Activated CD8-positive, alpha-beta T cell treated with anti-CD3 and anti-CD28 coated beads, Interleukin-2, amount 10 ng/mL, durations not matched to agents 7 days and 5 days (primary cell): ENCODE measurements around the gene KHDC3L. TPM values are rescaled to one million over a fixed set of nuclear protein-coding genes. Genes with fewer than 3 reads are reported as not detected.

Experiments
- ATAC-seq: fragments of 150-1000 bp; cut with Tn5 transposase; one replicate; pipeline ENCODE4 v1.10.0; 2021; ENCODE audit warnings: moderate library complexity
- CTCF ChIA-PET: fragments of 350-600 bp; sonication (Branson Sonifier 250); formaldehyde crosslinking; loops from one replicate; lab custom pipeline; 2021; ENCODE audit warnings: antibody characterized with exemption; lab: Charles Lee
- POLR2A ChIA-PET: fragments of 350-600 bp; sonication (Branson Sonifier 250); formaldehyde crosslinking; loops from one replicate; lab custom pipeline; 2021; ENCODE audit warnings: antibody characterized with exemption; lab: Charles Lee
- DNase-seq: peaks from one replicate; pipeline ENCODE4 v3.0.0-alpha.2; 2020
- H3K27ac Mint-ChIP-seq: one replicate; pipeline ENCODE4 v1.8.0; 2021; ENCODE audit warnings: mild to moderate bottlenecking, mixed read lengths
- H3K27me3 Mint-ChIP-seq: one replicate; pipeline ENCODE4 v1.8.0; 2021; ENCODE audit warnings: low read depth, mixed read lengths
- H3K36me3 Mint-ChIP-seq: one replicate; pipeline ENCODE4 v1.8.0; 2021; ENCODE audit warnings: low read depth, mixed read lengths
- H3K4me1 Mint-ChIP-seq: one replicate; pipeline ENCODE4 v1.8.0; 2021; ENCODE audit warnings: low read depth, mixed read lengths
- H3K4me3 Mint-ChIP-seq: one replicate; pipeline ENCODE4 v1.8.0; 2021; ENCODE audit warnings: mild to moderate bottlenecking, mixed read lengths
- H3K9me3 Mint-ChIP-seq: one replicate; pipeline ENCODE4 v1.8.0; 2022; ENCODE audit warnings: mixed read lengths; ENCODE audit not compliant: insufficient read depth
- total RNA-seq, 2 experiments: library from RNA; stranded (reverse); gene quantifications; one replicate each; pipeline ENCODE4 v1.2.3, GENCODE V29; 2021

Gene KHDC3L, protein sequence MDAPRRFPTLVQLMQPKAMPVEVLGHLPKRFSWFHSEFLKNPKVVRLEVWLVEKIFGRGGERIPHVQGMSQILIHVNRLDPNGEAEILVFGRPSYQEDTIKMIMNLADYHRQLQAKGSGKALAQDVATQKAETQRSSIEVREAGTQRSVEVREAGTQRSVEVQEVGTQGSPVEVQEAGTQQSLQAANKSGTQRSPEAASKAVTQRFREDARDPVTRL
- not detected for total RNA-seq

- DNase-seq (no peak), ATAC-seq (no peak)
- Mint-ChIP-seq H3K27ac (no peak within 1 kb of the TSS), H3K4me3 (no peak within 1 kb of the TSS), H3K36me3 (no peaks in the 10 kb centered on the region), H3K4me1 (no peaks in the 10 kb centered on the region), H3K9me3 (no peaks in the 10 kb centered on the region), H3K27me3 (peaks cover 8% of the 10 kb centered on the region)
- ChIA-PET POLR2A (no interaction called here), CTCF (no interaction called here)
Observed at GRCh38 chr6:73362358-73362757, at the start of gene KHDC3L. TSS of gene KHDC3L (plus strand) at chr6:73362658. CDS start at chr6:73362730, 72 bp downstream.

DNA sequence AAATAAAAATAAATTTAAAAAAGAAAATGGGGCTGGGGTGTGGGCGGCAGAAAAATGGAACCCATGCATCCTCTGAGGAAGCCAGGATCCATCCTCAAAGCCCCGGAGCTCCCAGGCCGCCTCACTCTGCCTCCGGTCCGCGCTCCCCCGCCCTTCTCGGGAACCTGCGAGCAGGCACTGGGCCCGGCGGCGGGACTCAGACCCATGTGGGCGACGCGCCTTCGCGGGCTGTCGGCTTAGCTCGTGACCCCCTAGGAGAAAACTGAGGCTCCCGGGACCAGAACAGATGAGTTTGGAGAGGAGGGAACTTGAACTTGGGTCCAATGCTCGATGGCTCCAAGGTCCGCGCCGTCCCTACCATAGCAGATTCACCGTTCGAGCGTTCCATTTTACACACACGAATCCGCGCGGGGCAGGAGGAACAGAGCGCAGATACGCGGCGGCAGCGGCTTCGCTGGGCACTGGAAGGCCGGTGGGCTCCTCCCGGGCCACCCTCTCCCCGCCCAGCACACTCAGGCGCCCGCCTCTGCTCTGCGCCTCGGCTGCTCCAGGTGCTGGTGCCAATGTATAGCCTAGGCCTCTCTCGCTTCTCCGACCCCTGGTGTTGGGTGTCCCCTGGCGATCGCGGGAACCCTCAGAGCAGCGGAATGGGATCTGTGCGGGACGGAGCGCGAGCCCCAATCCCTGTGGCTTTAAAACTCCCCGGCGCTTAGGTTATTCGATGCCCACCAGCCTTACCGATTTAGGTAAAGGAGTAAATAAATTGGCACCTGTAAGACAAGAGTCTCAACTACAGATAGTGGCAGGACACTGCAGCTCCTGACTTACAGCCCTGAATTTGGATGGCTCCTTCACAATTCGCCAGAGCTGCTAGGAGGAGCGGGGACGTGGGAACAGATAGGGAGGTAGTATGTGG, 47.6 kb upstream of the KHDC3L start:
- Mint-ChIP-seq H3K4me1 (peaks cover 16% of the 10 kb centered on the region), H3K9me3 (peaks cover 4% of the 10 kb centered on the region), H3K27ac (no peak overlapping the region), H3K27me3 (peaks cover 54% of the 10 kb centered on the region), H3K4me3 (no peak overlapping the region), H3K36me3 (peaks cover 7% of the 10 kb centered on the region)
- ChIA-PET POLR2A (no interaction called here), CTCF (interaction anchor here (1.5 to 2.9 kb wide), 2 partner anchors 12 to 74 kb away, joined by 5 to 10 read pairs; no protein-coding TSS in a partner anchor)
- ATAC-seq (peak; percentile 24), DNase-seq (no peak)

GRCh38 chr6:73323323-73323722, 39.1 kb upstream of the KHDC3L start:
- POLR2A ChIA-PET: interaction anchor here (0.5 kb wide), 1 partner anchor 60 kb away, joined by 3 read pairs; the partner anchor contains the start of gene KHDC1
- peaks cover under 1% of the 10 kb centered on the region for H3K27me3 Mint-ChIP-seq
- H3K4me1 Mint-ChIP-seq: no peaks in the 10 kb centered on the region
- no peaks in the 10 kb centered on the region for H3K36me3 Mint-ChIP-seq
- DNase-seq (no peak), ATAC-seq (no peak)
- H3K4me3 Mint-ChIP-seq: no peak overlapping the region
- H3K9me3 Mint-ChIP-seq: no peaks in the 10 kb centered on the region
- no peak overlapping the region for H3K27ac Mint-ChIP-seq
- CTCF ChIA-PET: interaction anchor here (1.2 kb wide), 1 partner anchor 707 kb away, joined by 3 read pairs; no protein-coding TSS in a partner anchor

DNA sequence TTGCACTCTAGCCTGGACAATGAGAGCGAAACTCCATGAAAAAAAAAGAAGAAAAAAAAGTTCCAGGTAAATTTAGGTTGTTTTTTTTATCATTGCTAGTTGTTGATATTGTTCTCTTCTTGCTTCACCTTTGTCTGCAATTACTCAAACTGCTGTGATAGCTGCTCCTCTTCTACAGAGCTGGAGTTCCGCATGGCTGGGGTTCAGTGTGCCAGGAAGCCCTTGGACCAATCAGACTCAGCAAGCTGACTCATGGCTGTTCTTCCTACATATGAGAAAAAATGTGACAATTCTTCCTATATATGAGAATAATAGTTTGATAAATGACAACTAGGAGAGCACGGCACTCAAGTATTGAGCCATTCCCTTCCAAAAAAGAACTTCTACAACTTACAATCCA, 36.8 kb upstream of the KHDC3L start:
- peaks cover 8% of the 10 kb centered on the region for H3K27me3 Mint-ChIP-seq
- ATAC-seq (no peak), DNase-seq (no peak)
- ChIA-PET CTCF (interaction anchor here (0.7 to 1.6 kb wide), 4 partner anchors 35 to 173 kb away, joined by 3 to 6 read pairs (median 4); no protein-coding TSS in a partner anchor), POLR2A (interaction anchor here (1.3 kb wide), 1 partner anchor 10 kb away, joined by 3 read pairs; no protein-coding TSS in a partner anchor)
- H3K9me3 Mint-ChIP-seq: no peaks in the 10 kb centered on the region
- H3K36me3 Mint-ChIP-seq: no peaks in the 10 kb centered on the region
- no peaks in the 10 kb centered on the region for H3K4me1 Mint-ChIP-seq
- H3K4me3 Mint-ChIP-seq: no peak overlapping the region
- H3K27ac Mint-ChIP-seq: no peak overlapping the region

DNA sequence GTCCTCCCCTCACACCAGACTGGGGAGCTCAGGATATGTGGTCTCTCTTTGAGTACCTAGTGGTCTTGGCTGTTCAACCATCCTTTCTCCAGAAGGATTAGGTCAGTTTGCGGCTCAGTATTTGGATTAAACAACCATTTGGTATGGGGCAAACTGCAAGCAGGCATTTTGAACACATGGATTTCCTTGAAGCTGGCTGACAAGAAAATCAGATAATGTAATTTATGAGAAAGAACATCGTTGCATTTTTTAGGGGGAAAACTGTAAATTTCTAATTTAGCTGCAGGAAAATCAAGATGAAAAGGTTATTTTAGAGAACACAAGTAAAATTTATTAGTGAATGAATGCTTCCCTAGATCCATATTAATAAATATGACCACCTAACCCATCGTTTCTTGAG, 33.7 kb upstream of the KHDC3L start:
- ATAC-seq (no peak), DNase-seq (no peak)
- Mint-ChIP-seq H3K27me3 (peaks cover 19% of the 10 kb centered on the region), H3K9me3 (no peaks in the 10 kb centered on the region), H3K4me3 (no peak overlapping the region), H3K4me1 (no peaks in the 10 kb centered on the region), H3K36me3 (no peaks in the 10 kb centered on the region), H3K27ac (no peak overlapping the region)
- POLR2A ChIA-PET: no interaction called here
- CTCF ChIA-PET: interaction anchor here (1.2 to 4.0 kb wide), 4 partner anchors 42 to 917 kb away, joined by 4 to 51 read pairs (median 12); no protein-coding TSS in a partner anchor

DNA sequence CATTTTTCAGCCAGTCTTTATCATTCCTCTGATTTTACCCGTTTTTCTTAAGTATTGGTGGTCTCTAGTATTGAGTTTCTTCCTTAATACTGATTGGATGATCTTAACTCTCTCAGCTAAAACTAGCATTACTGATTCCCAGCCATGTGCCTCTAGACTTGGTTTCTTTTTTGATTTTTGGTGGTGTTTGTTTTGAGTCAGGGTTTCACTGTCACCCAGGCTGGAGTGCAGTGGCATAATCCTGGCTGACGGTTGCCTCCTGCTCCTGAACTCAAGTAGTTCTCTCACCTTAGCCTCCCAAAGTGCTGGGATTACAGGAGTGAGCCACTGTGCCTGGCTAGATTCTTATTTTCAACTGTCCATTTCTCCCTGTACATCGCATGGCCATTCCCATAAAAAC, 33.3 kb upstream of the KHDC3L start:
- no peak for DNase-seq
- ChIA-PET POLR2A (no interaction called here), CTCF (interaction anchor here (0.7 to 4.0 kb wide), 5 partner anchors 43 to 917 kb away, joined by 3 to 51 read pairs (median 6); no protein-coding TSS in a partner anchor)
- no peak for ATAC-seq
- Mint-ChIP-seq H3K36me3 (no peaks in the 10 kb centered on the region), H3K9me3 (no peaks in the 10 kb centered on the region), H3K27ac (no peak overlapping the region), H3K4me1 (no peaks in the 10 kb centered on the region), H3K27me3 (peaks cover 19% of the 10 kb centered on the region), H3K4me3 (no peak overlapping the region)

- ChIA-PET POLR2A (no interaction called here), CTCF (no interaction called here)
- no peaks in the 10 kb centered on the region for H3K4me1 Mint-ChIP-seq
- no peaks in the 10 kb centered on the region for H3K36me3 Mint-ChIP-seq
- no peak for DNase-seq
- H3K9me3 Mint-ChIP-seq: no peaks in the 10 kb centered on the region
- ATAC-seq: no peak
- no peak overlapping the region for H3K27ac Mint-ChIP-seq
- peaks cover 6% of the 10 kb centered on the region for H3K27me3 Mint-ChIP-seq
- no peak overlapping the region for H3K4me3 Mint-ChIP-seq
Observed at GRCh38 chr6:73339340-73339739, 23.1 kb upstream of the KHDC3L start.

GRCh38 chr6:73340048-73340447, 22.4 kb upstream of the KHDC3L start:
- no peaks in the 10 kb centered on the region for H3K9me3 Mint-ChIP-seq
- ChIA-PET POLR2A (no interaction called here), CTCF (interaction anchor here (0.8 kb wide), 1 partner anchor 12 kb away, joined by 3 read pairs; no protein-coding TSS in a partner anchor)
- no peaks in the 10 kb centered on the region for H3K36me3 Mint-ChIP-seq
- ATAC-seq: no peak
- H3K4me3 Mint-ChIP-seq: no peak overlapping the region
- DNase-seq: no peak
- no peaks in the 10 kb centered on the region for H3K4me1 Mint-ChIP-seq
- peaks cover 6% of the 10 kb centered on the region for H3K27me3 Mint-ChIP-seq
- H3K27ac Mint-ChIP-seq: no peak overlapping the region

- Mint-ChIP-seq H3K27ac (no peak overlapping the region), H3K36me3 (no peaks in the 10 kb centered on the region), H3K27me3 (peaks cover 6% of the 10 kb centered on the region), H3K4me1 (no peaks in the 10 kb centered on the region), H3K4me3 (no peak overlapping the region), H3K9me3 (no peaks in the 10 kb centered on the region)
- DNase-seq (no peak), ATAC-seq (no peak)
- POLR2A ChIA-PET: no interaction called here
- CTCF ChIA-PET: no interaction called here
Observed at GRCh38 chr6:73341335-73341734, 21.1 kb upstream of the KHDC3L start.

GRCh38 chr6:73342174-73342573, 20.3 kb upstream of the KHDC3L start:
- Mint-ChIP-seq H3K9me3 (no peaks in the 10 kb centered on the region), H3K27me3 (peaks cover 12% of the 10 kb centered on the region), H3K4me3 (no peak overlapping the region), H3K4me1 (no peaks in the 10 kb centered on the region), H3K27ac (no peak overlapping the region), H3K36me3 (no peaks in the 10 kb centered on the region)
- DNase-seq (no peak), ATAC-seq (no peak)
- ChIA-PET POLR2A (no interaction called here), CTCF (no interaction called here)

DNA sequence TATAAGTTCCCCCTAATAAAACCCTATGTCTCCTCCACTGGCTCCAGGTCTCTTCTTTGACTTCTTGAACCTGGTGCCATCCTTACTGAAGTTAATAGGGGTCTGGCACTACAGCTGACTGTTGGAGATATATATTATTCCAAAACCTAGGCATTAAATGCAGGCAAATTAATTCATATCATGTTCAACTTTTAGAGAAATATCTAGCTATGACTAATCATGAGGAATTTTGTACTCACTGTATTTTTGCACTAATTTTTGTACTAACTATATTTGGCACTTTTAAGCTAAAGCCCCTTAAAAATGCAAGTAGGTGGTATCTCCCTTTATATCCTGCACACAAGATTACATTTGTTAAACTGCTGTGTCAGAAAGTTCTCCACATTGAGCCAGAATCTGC, 19.3 kb upstream of the KHDC3L start:
- H3K27me3 Mint-ChIP-seq: peaks cover 20% of the 10 kb centered on the region
- H3K9me3 Mint-ChIP-seq: no peaks in the 10 kb centered on the region
- ChIA-PET POLR2A (no interaction called here), CTCF (interaction anchor here (0.7 to 2.1 kb wide), 2 partner anchors 16 to 39 kb away, joined by 3 to 5 read pairs; no protein-coding TSS in a partner anchor)
- ATAC-seq (no peak), DNase-seq (no peak)
- no peaks in the 10 kb centered on the region for H3K4me1 Mint-ChIP-seq
- no peak overlapping the region for H3K27ac Mint-ChIP-seq
- H3K4me3 Mint-ChIP-seq: no peak overlapping the region
- H3K36me3 Mint-ChIP-seq: no peaks in the 10 kb centered on the region
